IMR-90 (cell line): Measurements from ENCODE around the gene C11orf21. TPM values are rescaled to one million over a fixed set of nuclear protein-coding genes. Genes with fewer than 3 reads are reported as not detected.

Experiments
- ATAC-seq: fragments of 200-7000 bp; cut with Tn5 transposase; 2 replicates; pipeline ENCODE4 v1.9.1; 2020; ENCODE audit warnings: low read depth, mild to moderate bottlenecking, moderate library complexity
- BruUV-seq: library from RNA; stranded (reverse); fragments of 400-500 nt; replicated peaks from 2 replicates; lab custom pipeline; 2021; lab: Mats Ljungman, UMichigan
- CTCF ChIA-PET: fragments of 300-600 bp; formaldehyde crosslinking; extraction: SDS; loops from one replicate; lab custom pipeline; 2021; ENCODE audit warnings: antibody characterized with exemption; lab: Yijun Ruan, JAX
- POLR2A ChIA-PET: fragments of 300-600 bp; sonication (Branson Sonifier 250); formaldehyde crosslinking; loops from one replicate; lab custom pipeline; 2022; ENCODE audit warnings: antibody characterized with exemption; ENCODE audit not compliant: unreplicated experiment; lab: Charles Lee
- DNase-seq: peaks from one replicate; pipeline ENCODE4 v3.0.0; 2013
- H2AFZ ChIP-seq: replicated peaks from 2 replicates; pipeline ENCODE3; 2013; ENCODE audit warnings: low read length, mild to moderate bottlenecking; ENCODE audit not compliant: poor library complexity
- H2AK5ac ChIP-seq: 2 replicates; pipeline ENCODE4 v1.6.1; 2013; ENCODE audit warnings: low read depth, low read length, inconsistent platforms
- H2AK9ac ChIP-seq: replicated peaks from 2 replicates; pipeline ENCODE3; 2013; ENCODE audit warnings: mild to moderate bottlenecking, low read depth, low read length, moderate library complexity; ENCODE audit not compliant: poor library complexity
- H2BK120ac ChIP-seq: 2 replicates; pipeline ENCODE4 v1.6.1; 2013; ENCODE audit warnings: low read depth, low read length, inconsistent platforms
- H2BK15ac ChIP-seq: 3 replicates; pipeline ENCODE4 v1.6.1; 2013; ENCODE audit warnings: low read depth, low read length, inconsistent platforms
- H2BK20ac ChIP-seq: 2 replicates; pipeline ENCODE4 v1.6.1; 2013; ENCODE audit warnings: low read depth, mild to moderate bottlenecking, inconsistent platforms, low read length, moderate library complexity
- H2BK5ac ChIP-seq: 2 replicates; pipeline ENCODE4 v1.6.1; 2013; ENCODE audit warnings: mild to moderate bottlenecking, low read depth, low read length, inconsistent platforms; ENCODE audit not compliant: poor library complexity, severe bottlenecking
- H3K14ac ChIP-seq: replicated peaks from 2 replicates; pipeline ENCODE4 v1.6.1; 2013; ENCODE audit warnings: low read depth, low read length, inconsistent platforms
- H3K18ac ChIP-seq: 2 replicates; pipeline ENCODE4 v1.6.1; 2013; ENCODE audit warnings: low read depth, low read length, control low read depth
- H3K23ac ChIP-seq: 2 replicates; pipeline ENCODE4 v1.6.1; 2013; ENCODE audit warnings: low read depth, low read length, inconsistent platforms
- H3K27ac ChIP-seq: 2 replicates; pipeline ENCODE4 v1.5.1; 2013; ENCODE audit warnings: mild to moderate bottlenecking, control low read depth, low read length; ENCODE audit not compliant: insufficient read depth
- H3K27me3 ChIP-seq: 2 replicates; pipeline ENCODE4 v1.6.1; 2013; ENCODE audit warnings: low read length; ENCODE audit not compliant: control insufficient read depth, insufficient read depth
- H3K36me3 ChIP-seq: 2 replicates; pipeline ENCODE4 v1.6.1; 2013; ENCODE audit warnings: low read length, mixed read lengths; ENCODE audit not compliant: control insufficient read depth, insufficient read depth
- H3K4ac ChIP-seq: 2 replicates; pipeline ENCODE4 v1.6.1; 2013; ENCODE audit warnings: low read depth, low read length, inconsistent platforms
- H3K4me1 ChIP-seq: 2 replicates; pipeline ENCODE4 v1.6.1; 2013; ENCODE audit warnings: low read length, mixed read lengths; ENCODE audit not compliant: control insufficient read depth, insufficient read depth
- H3K4me2 ChIP-seq: 2 replicates; pipeline ENCODE4 v1.6.1; 2013; ENCODE audit warnings: low read depth, mild to moderate bottlenecking, control low read depth, low read length, moderate library complexity
- H3K4me3 ChIP-seq: 2 replicates; pipeline ENCODE4 v1.5.1; 2013; ENCODE audit warnings: low read depth, mild to moderate bottlenecking, control low read depth, low read length, moderate library complexity; ENCODE audit not compliant: insufficient read depth
- H3K56ac ChIP-seq: 2 replicates; pipeline ENCODE4 v1.6.1; 2013; ENCODE audit warnings: low read length, inconsistent platforms; ENCODE audit not compliant: insufficient read depth; ENCODE audit errors: extremely low read depth
- H3K79me1 ChIP-seq, 2 experiments: 2 replicates each; pipeline ENCODE4 v1.6.1; 2013; ENCODE audit warnings: low read length in 2 of 2, inconsistent platforms in 1 of 2, low read depth in 1 of 2
- H3K9ac ChIP-seq: 2 replicates; pipeline ENCODE4 v1.6.1; 2013; ENCODE audit warnings: low read depth, low read length, control low read depth
- H3K9me1 ChIP-seq: 2 replicates; pipeline ENCODE4 v1.6.1; 2013; ENCODE audit warnings: low read length, inconsistent platforms; ENCODE audit not compliant: insufficient read depth
- H3K9me3 ChIP-seq: 2 replicates; pipeline ENCODE4 v1.6.1; 2013; ENCODE audit warnings: low read length; ENCODE audit not compliant: control insufficient read depth, insufficient read depth
- H4K20me1 ChIP-seq: 2 replicates; pipeline ENCODE4 v1.6.1; 2013; ENCODE audit warnings: low read length, inconsistent platforms; ENCODE audit not compliant: insufficient read depth
- H4K5ac ChIP-seq: 2 replicates; pipeline ENCODE4 v1.6.1; 2013; ENCODE audit warnings: mild to moderate bottlenecking, low read depth, low read length, control low read depth
- H4K8ac ChIP-seq, 2 experiments: 2 replicates each; pipeline ENCODE4 v1.6.1; 2013; ENCODE audit warnings: low read depth in 2 of 2, low read length in 2 of 2, control low read depth in 1 of 2, inconsistent platforms in 1 of 2
- H4K91ac ChIP-seq: 2 replicates; pipeline ENCODE4 v1.6.1; 2013; ENCODE audit warnings: low read depth, low read length, inconsistent platforms; ENCODE audit not compliant: insufficient read depth
- CHD1 ChIP-seq: IDR thresholded peaks from 2 replicates; pipeline ENCODE4 v1.6.1; 2012; ENCODE audit warnings: low read depth, low read length, improper control_type of control experiment
- POLR2A ChIP-seq: IDR thresholded peaks from 2 replicates; pipeline ENCODE4 v1.6.1; 2012; ENCODE audit warnings: mild to moderate bottlenecking, low read depth, low read length
- SMC3 ChIP-seq: fragments of 150-350 bp; IDR thresholded peaks from 2 replicates; pipeline ENCODE4 v1.6.1; 2016; ENCODE audit warnings: low read depth, mild to moderate bottlenecking, antibody characterized with exemption, low read length, moderate library complexity
- WGBS, 2 experiments: methylation state at CpG; one replicate each; pipeline versions ENCODE4 v1.1.5 to v1.1.7; 2013; ENCODE audit warnings: missing lambda C conversion rate in 2 of 2; ENCODE audit not compliant: insufficient read length in 1 of 2; ENCODE audit errors: extremely low coverage in 2 of 2; 5-methylcytosine and 5-hydroxymethylcytosine counted together
- dilution Hi-C: fragments of 300-500 bp; cut with HindIII; formaldehyde crosslinking; loops from one replicate; pipeline ENCODE4 v1.14.3; 2018; ENCODE audit warnings: low sequenced_read_pairs; ENCODE audit not compliant: unreplicated experiment
- in situ Hi-C: fragments of 300-500 bp; cut with MboI; formaldehyde crosslinking; loops from 3 replicates; pipeline ENCODE4 v1.14.3; 2019; ENCODE audit warnings: low sequenced_read_pairs, inconsistent platforms, mixed read lengths
- intact Hi-C: fragments of 100-400 bp; cut with micrococcal nuclease; formaldehyde crosslinking; loops from 2 replicates; pipeline ENCODE4 v1.10.0; 2022
- polyA plus RNA-seq, 3 experiments: library from polyadenylated mRNA; depleted of rRNA; stranded (reverse); fragments of >200 nt; gene quantifications; 2 replicates each; pipeline ENCODE4 v1.2.3, GENCODE V29; 2012; ENCODE audit warnings: low replicate concordance in 1 of 3
- total RNA-seq: library from RNA; depleted of rRNA; stranded (reverse); fragments of >200 nt; gene quantifications from 2 replicates; pipeline ENCODE4 v1.2.3, GENCODE V29; 2012
- TF ChIP-seq, protein P1 (sequence below): fragments of 150-350 bp; IDR thresholded peaks from 2 replicates; pipeline ENCODE4 v1.6.1; 2016; ENCODE audit warnings: low read depth, mild to moderate bottlenecking, low read length, moderate library complexity, borderline replicate concordance

The C11orf21 gene
- total and polyA plus RNA-seq, 2 of the 4 experiments (the other 2 are of a cell fraction), result not detected

DNA sequence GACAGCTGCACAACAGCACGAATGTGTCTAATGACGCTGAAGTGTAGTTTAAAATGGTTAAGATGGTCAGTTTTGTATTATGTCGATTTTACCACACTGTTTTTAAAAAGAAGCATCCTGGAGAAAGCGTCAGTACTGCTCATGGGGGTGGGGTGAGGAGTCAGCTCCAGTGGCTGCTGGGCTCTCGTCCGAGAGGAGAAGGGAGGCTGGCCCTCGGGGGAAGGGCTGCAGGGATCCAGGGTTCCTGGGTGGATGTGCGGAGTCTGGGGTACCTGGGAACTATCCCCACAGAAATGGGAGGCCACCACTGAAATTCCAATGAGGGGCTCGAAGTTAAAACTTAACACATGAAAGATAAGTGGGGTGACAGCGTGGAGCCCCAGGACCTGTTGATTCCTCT, 11.9 kb downstream of the C11orf21 start:
- Histone ChIP-seq H3K4me3 (no peak overlapping the region), H2AFZ (no peak overlapping the region), H4K5ac (no peak overlapping the region), H3K23ac (no peak overlapping the region), H3K56ac (no peak overlapping the region), H2BK120ac (no peak overlapping the region), H2BK15ac (no peak overlapping the region), H3K18ac (no peak overlapping the region), H3K4ac (no peak overlapping the region), H3K9me1 (no peaks in the 10 kb centered on the region), H4K20me1 (no peaks in the 10 kb centered on the region), H3K4me2 (no peak overlapping the region), H4K91ac (no peak overlapping the region), H3K9me3 (no peaks in the 10 kb centered on the region), H2BK5ac (no peak overlapping the region), H2AK5ac (no peak overlapping the region), H3K4me1 (no peaks in the 10 kb centered on the region), H3K9ac (no peak overlapping the region), H2BK20ac (no peak overlapping the region), H3K79me1 (no peaks in the 10 kb centered on the region), H3K27me3 (peaks cover 43% of the 10 kb centered on the region), H2AK9ac (no peak overlapping the region), H4K8ac (no peak overlapping the region), H3K14ac (no peak overlapping the region), H3K36me3 (no peaks in the 10 kb centered on the region), H3K27ac (no peak overlapping the region)
- BruUV-seq, result no TSS peak
- ATAC-seq (no peak), DNase-seq (no peak)
- POLR2A ChIA-PET, result no interaction called here
- intact Hi-C loops (no loop called here), dilution Hi-C loops (no loop called here), in situ Hi-C loops (no loop called here)
- 20% methylated on average over 2 of the region's 10 CpGs; no CpG with 5 or more reads in 1 of the 2 experiments for WGBS, 2 experiments
- CTCF ChIA-PET, result no interaction called here
- TF ChIP-seq SMC3 (no peak), POLR2A (no peak), CHD1 (no peak)
- TF ChIP-seq, protein P1, sequence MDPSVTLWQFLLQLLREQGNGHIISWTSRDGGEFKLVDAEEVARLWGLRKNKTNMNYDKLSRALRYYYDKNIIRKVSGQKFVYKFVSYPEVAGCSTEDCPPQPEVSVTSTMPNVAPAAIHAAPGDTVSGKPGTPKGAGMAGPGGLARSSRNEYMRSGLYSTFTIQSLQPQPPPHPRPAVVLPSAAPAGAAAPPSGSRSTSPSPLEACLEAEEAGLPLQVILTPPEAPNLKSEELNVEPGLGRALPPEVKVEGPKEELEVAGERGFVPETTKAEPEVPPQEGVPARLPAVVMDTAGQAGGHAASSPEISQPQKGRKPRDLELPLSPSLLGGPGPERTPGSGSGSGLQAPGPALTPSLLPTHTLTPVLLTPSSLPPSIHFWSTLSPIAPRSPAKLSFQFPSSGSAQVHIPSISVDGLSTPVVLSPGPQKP, result no peak
